ENCODE results near the gene TUBB1.

DNA sequence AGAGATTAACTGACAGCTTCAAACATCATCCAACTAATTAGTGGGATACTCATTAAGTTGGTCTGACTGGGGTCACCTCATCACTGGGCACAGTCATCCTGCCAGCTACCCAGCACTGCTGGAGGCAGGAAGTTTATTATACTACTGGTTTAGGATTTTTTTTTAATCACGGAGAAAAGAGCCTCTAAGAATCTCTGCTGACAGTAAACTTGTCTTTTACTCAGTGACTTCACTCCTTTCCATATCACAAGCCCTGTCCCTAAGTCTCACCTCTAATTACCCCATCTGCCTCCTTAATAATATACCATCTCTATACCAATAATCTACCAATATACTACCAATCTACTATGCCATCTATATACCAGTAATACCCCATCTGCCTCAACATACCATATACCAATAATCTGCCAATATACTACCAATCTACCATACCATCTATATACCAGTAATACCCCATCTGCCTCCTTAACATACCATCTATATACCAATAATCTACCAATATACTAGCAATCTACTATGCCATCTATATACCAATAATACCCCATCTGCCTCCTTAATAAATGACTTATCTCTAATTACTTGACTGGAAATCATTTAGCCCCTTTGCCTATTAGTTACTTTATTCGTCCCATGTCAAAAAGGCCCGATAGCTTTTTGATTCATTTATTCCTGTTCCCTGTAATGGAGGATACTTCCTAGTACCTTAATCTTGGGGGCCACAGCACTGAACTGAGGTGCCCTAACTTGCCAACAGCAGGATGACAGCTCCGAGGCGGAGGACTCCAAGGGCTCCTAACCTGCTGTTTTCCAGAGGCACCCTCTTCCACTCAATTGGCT is 7.9 kb downstream of the TUBB1 start:
- TF ChIP-seq CTCF (IDR thresholded peaks at IDR 0.05) (no peak), POLR2A (IDR thresholded peaks at IDR 0.05) (no peak)
